GM18873 (cell line): ENCODE results near the gene UGDH.
"Not testable (repeated sequence)": the region's sequence is repeated elsewhere in the genome, so short reads cannot be mapped to it uniquely, and the experiment has no call there.

ENCODE experiments used
- ATAC-seq: cut with Tn5 transposase; IDR thresholded peaks from one replicate; pipeline ENCODE4 v1.9.1; 2021; ENCODE audit warnings: mild to moderate bottlenecking, moderate library complexity, moderate number of reproducible peaks; ENCODE audit not compliant: unreplicated experiment, low FRiP score

Gene UGDH

DNA sequence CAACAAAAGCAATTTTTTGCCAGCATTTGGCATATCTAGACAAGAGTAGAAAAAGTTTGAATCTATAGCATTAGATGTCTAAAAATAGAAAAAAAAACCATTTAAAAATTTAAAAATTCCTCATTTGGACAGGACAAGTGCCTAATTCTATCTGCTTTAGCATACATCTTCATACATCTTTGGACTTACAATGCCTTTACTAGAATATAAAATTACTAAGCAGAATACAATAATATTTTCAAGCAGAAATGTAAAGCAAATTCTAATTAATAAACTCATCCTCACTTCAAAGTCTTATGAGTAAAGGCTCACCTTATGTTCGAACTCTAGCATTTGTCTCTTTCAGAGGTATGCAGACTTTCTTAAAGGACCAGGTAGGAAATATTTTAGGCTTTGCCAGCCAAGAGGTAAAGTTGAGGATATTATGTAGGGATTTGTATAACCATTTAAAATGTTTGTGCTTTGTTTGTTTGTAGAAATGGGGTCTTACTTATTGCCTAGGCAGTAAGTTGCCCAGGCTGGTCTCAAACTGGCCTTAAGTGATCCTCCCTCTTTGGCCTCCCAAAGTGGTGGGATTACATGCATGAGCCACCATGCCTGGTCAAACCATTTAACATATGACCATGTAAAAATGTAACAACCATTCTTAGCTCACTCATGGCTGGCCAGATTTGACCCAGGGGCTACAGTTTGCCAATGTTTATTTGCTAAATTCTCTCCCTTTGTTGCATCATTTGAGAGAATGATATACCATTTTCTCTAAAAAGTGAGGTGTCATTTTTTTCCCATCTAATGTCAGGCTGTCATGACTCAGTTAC is 29.1 kb downstream of the UGDH start:
- ATAC-seq: no peak

DNA sequence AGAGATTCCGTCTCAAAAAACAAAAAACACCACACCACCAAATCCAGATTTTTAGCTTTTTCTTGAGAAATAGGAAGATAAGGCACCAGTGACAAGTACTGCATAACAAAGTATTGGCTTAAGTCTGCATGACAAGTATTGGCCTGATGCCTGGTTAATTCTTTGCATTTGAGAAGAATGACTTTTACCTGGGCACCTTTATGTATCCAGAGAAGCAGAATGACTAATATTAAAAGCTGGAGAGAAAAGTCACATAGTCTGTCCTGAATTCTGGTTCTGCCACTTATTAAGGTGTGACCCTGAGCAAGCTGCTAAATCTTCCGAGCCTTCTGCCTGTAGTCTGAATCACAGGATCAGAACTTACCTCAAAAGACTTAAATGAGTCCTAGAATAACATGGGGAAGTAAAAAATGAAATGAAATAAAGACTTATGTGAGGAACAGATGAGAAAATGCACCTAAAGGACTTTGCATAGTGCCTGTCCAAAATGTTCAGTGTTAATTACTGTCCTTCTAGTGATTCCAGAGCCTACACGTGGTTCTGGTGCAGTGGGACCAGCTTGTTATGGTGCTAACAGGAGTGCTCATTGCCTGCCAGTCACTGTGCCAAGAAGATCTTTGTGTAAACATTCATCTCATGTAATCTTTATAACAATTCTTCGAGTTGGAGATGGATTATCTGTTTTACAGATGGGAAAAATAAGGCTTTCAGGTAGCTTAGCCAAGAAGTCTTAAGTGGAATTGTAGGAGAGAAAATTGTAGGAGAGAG is 31.6 kb downstream of the UGDH start:
- no peak for ATAC-seq

DNA sequence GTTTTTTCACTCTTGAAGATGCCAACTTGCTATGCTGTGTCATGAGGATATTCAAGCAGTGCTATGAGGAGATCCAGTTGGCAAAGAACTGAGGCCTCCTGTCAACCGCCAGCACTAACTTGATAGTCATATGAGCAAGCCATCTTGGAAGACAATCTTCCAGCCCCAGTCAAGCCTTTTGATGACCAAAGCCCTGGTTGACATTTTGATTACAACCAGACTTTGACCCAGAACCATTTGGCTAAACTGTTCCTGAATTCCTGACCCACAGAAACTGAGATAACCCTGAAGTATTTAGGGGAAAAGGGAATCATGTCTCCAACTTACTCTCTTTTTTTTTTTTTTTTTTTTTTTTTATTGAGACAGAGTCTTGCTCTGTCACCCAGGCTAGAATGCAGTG is 32.9 kb downstream of the UGDH start:
- no peak for ATAC-seq

DNA sequence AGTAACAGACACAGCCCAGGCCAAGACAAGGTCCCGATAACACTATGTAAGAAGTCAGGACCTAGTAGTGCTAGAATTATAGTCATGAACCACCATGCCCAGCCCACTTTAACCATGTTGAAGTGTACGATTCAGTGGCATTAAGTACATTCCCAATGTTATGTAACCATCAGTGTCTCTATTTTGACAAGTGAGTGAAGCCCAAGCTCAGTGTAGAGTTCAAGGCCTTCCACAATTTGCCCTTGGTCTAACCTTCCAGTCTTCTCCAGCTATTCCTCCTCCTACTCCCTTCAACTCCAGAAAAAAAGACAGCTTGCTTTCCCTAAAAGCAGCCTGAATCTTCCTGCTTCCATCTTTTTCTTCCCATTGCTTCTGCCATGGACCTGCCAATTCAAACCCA is 36.9 kb downstream of the UGDH start:
- ATAC-seq: no peak

DNA sequence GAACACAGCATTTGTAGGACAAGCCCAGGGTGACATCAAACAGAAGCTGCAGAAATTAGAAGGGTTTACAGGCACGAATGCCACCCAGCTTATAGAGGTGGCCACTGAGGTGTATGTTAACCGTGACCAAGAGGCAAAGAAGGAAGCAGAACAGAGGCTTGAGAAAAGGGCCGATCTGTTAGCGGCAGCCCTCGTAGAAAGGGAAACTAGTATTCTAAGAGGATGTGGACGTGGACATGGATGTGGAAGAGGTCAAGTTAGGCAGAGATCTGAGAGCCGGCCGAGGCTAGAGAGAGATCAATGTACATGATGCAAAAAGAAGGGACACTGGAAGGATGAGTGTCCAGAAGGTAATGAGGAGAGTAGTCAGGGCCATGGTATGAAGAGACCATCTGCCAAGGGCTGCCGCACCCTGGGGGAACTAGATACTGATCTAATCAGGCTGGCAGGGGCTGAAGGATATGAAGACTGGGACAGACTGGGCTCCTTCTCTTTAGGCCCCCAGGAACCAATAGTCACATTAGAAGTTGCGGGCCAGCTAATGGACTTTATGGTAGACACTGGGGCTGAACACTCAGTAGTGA is 40.9 kb downstream of the UGDH start:
- ATAC-seq: no peak

DNA sequence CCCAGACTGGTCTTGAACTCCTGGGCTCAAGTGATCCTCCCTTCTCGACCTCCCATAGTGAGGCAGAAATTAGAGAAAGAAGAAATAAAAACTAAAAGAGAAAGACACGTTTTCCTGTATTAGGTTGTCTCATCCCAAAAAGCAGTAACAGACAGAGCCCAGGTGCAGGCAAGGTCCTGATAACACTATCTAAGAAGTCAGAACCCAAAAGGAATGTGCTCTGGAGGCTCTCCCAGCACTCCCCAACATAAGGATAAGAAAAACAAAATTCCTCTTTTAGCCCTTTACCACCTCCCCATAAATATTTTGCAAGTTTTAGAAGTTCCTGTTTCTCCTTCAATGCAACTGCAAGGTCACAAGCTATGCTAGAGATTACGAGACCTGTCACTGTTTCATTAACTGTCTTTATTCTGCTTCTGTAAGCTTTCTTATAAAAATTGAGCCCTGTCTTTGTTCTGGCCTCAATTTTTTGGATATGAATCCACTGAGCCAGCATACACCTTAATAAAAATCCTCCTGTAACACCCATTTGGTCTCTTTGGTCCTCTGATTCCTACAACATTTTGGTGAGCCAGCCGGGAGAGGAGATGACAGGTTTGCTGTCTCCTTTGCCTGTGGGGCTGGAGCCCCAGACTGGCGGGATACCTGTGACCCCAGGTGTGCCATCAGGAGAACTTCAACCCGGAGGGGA is 42.5 kb downstream of the UGDH start:
- ATAC-seq: no peak

DNA sequence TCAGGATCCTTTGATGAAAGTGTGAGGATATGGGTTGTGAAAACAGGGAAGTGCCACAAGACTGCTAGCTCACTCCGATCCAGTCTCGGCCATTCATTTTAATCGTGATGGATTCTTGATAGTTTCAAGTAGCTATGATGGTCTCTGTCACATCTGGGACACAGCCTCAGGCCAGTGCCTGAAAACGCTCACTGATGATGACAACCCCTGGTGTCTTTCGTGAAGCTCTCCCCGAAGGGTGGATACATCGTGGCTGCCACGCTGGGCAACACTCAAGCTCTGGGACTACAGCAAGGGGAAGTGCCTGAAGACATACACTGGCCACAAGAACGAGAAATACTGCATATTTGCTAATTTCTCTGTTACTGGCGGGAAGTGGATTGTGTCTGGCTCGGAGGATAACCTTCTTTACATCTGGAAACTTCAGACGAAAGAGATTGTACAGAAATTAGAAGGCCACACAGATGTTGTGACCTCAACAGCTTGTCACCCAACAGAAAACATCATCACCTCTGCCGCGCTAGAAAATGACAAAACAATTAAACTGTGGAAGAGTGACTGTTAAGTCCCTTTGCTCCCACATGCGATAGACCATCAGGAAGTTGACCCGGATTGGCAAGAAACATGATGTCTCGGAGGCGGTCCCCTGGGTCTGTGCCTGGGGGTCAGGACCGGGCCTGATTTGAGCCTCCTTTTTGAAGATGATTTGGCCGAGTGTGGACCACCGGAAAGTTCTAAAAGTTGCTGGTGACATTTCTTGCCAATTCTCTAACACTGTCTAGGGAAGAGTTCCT is 46.1 kb downstream of the UGDH start:
- ATAC-seq: no peak

DNA sequence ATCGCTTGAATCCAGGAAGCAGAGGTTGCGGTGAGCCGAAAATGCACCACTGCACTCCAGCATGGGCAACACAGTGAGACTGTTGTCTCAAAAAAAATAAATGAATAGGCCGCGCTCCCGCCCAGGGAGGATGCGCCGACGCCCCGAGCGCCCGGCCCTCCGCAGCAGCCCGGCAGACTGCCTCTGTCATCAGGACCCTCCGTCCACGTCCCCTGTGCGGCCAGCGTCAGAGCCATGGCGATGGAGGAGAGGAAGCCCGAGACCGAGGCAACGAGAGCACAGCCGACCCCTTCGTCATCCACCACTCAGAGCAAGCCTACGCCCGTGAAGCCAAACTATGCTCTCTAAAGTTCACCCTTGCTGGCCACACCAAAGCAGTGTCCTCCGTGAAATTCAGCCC is 47.0 kb downstream of the UGDH start:
- ATAC-seq: no peak

DNA sequence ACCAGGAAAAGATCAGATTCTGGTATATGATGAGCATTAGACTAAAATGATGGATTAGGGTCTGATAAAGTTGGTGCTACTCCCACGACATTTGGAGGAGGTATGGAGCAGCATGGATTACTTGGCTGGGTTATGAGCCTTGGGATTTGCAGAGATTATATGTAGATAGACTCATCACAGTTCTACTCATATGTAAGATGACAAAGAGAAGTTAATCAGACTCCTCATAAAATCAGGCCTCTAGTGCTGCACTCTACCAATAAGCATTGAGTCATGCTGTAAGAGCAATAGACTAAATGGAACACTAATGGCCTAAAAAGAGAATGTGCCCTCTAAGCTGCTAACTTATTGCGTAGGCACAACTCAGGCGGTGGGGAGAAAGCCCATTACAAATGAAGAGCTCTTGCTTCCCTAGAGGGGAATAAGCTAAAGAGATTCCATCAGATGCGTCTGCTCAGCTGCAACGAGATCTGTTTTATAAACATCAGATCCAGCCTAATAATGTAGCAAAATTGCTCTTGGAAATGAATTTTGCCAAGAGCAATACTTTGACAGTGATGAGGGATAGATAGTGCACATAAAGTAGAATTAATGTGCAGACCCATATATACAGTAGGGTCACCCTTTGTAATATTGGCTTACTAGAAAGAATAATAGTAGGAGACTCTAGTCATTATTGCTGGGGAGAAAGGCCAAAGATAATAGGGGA is 50.9 kb downstream of the UGDH start:
- ATAC-seq: no peak

DNA sequence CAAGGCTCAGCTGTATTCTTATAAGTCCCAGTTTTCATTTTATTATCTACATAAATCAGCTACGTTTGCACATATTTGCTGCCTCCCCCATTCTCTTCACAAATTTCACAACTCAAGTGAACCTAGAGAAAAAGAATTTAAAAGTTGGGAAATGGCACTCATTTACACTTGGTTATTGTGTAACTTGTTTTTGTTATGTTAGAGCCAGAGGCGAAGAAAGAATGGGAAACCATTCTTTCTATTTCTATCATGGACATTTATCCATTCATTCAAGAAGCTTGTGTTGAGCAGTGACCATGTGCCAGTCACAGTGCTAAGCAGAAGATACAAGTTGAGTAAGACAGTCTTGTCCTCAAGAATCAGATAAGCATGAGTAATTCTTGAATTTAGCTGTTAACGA is 54.8 kb downstream of the UGDH start:
- no peak for ATAC-seq

DNA sequence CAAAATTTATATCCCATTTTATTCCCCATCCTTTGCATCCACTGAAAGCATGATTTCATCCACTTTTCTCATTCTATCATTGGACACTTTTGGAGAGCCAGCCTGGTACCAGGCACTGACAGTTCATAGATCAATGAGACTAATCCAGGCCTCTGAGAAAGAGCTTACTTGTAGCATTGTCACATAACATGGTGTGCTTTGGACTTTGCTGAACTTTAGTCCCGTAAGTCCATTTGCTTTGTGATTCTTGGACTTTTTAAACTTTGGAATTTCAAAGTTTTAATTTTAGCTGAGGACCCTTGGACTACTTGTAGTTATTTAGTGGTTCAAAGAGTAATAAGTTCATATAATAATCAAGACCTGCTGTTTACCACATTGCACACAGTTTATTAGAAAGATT is 56.8 kb downstream of the UGDH start:
- no peak for ATAC-seq

DNA sequence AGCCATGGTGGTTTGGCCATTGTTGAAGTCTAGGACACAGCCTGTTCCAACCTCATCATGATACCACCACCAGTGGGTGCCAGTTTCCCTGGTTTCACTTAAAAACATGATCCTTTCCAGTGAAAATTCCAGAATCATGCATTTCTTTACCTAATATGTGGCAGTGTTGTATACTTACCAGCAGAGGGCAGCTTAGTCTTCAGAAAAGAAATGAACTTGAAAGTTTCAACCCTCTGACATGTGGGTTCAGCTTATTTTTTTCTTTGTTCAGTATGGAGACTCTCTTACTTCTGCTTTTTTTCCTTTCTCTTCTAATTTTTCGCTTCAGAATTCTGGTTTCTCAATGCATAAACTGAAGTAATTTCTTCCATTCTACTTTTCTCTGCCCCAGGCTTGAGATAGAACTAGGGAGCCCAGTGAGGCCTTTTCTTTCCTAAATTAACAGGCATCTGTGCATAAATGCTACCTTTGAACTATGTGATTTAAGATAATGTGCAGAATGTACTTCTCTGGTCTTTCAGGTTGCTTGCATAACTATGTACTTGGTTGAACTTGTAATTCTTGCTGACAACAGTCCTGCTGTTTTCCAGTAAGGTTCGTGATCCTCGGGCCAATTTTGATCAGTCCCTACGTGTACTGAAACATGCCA is 57.7 kb downstream of the UGDH start:
- ATAC-seq: peak; percentile 61

DNA sequence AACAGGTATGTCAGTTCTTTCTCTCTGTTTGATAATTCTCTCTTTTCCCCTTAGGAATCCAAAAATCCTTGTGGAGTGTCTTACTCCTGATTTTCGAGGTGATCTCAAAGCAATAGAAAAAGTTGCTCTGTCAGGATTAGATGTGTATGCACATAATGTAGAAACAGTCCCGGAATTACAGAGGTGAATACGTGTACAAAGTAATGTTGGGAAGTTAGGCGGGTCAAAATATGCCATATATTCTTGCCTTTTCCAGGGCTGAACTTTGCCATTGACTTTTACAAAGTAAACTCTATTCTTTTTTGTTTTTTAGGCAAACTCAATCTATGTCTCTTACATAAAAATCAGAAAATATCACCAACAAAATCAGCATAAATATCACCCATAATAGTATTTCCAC is 59.8 kb downstream of the UGDH start:
- ATAC-seq: no peak

DNA sequence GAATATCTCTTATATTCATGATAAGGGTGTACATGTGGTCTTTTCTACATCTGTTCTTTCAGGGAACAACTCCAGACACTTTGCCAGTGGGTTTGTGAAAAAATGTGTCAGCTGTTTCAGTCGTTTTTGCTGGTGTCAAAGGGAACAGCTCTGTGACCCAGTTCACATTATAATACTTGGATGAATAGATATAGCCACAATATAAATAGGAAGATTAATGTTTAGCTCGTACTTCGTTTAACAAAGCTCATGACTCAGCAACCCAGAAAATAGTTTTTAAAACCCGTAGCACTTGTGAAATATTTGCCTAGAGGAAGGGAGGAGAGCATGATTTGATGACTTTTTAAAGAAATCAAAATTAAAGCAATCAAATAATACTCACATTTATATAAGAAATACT is 60.5 kb downstream of the UGDH start:
- no peak for ATAC-seq

DNA sequence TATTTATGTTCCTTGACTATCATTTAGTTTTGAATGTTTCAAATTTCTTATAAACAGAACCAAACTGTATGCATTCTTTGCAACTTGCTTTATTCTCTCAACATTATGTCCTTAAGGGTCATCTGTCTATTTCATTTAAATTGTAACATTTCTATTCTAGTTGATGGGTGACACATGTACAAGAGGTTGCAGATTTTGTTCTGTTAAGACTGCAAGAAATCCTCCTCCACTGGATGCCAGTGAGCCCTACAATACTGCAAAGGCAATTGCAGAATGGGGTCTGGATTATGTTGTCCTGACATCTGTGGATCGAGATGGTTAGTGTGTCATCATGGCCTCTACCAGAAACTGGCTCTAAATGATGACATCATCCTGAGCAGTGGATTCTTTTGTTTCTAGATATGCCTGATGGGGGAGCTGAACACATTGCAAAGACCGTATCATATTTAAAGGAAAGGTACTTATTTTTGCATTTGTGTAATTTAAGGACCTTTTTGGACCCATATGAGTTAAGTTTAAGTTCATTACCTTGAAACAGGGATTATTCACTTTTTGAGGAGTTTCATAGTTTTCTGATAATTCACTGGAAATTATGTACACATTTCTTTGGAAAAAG is 62.2 kb downstream of the UGDH start:
- ATAC-seq: no peak

DNA sequence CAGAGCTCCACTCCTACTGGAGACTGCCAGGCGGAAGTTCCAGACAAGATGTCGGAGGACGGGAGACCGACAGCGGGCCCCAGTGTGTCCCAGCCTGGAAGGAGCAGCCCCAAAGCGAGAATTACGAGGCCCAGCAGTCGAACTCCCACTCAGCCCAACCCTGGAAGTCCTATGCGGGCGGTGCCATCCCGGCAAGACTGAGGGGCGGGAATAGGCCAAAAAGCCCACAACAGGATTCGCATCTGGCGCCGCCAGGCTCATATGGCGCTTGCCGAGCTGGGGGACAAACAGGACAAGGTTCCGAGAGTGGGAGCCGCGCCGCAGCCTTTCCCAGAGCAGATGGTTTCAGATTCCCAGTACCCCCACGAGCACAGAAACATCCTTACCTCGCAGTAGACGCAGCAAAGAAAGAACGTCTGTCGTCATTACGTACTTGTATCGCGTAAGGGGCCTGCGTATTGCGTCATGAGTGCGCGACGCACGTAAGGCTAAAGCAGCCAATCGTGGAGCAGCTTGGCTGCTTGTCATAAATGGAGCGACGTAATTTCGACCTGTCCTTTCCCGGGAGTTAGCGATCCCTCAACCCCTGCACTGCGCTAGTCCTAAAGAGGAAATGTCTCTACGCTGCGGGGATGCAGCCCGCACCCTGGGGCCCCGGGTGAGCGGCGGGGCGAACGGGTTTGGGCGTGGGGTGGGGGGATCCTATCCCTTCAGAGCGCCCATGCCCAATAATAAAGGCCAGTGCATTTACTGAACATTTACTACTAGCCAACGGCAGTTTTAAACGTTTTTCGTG is 68.5 kb downstream of the UGDH start, which contains the start of the genes LIAS and RPL9:
Gene LIAS, plus strand, starts transcription at position 552 of the 796 bp plus-strand sequence. Its CDS starts 62 bp downstream, at position 614.
Gene RPL9, minus strand, starts transcription at position 418 of the 796 bp plus-strand sequence. CDS start 483 bp downstream, outside the sequence.
- peak; percentile 84 for ATAC-seq

DNA sequence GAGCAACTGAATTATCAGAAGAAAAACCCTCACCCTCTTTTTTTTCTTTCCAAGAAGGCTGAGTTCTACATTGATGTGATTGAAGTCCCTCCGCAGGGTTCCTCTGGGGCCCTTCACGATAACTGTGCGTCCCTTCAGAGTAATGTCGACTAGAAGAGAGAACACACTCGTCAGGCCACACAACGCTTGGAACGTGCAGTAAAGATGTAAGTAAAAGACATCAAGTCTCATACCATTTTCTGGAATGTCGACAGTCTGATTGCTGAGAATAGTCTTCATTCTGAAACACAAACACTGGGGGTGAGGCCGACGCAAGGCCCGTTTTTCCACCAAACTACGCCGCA is 69.1 kb downstream of the UGDH start:
- not testable (repeated sequence) for ATAC-seq
